AG09309 (cell line): Measurements from ENCODE around the gene IL1B.
"Not testable (repeated sequence)": the region's sequence is repeated elsewhere in the genome, so short reads cannot be mapped to it uniquely, and the experiment has no call there.

Experiments used
- DNase-seq: peaks from one replicate; pipeline ENCODE4 v3.0.0-alpha.2; 2010; ENCODE audit warnings: low read depth
- H3K4me3 ChIP-seq: 2 replicates; pipeline ENCODE4 v1.5.1; 2011; ENCODE audit warnings: mild to moderate bottlenecking, low read depth, low read length, moderate library complexity; ENCODE audit not compliant: control insufficient read depth
- CTCF ChIP-seq: IDR thresholded peaks from 2 replicates; pipeline ENCODE4 v1.5.1; 2011; ENCODE audit warnings: mild to moderate bottlenecking, low read depth, low read length, inconsistent platforms; ENCODE audit not compliant: insufficient read depth, control insufficient read depth; ENCODE audit errors: missing control alignments

Gene IL1B

GRCh38 chr2:112839407-112840067 is 3.0 kb upstream of the IL1B start:
- TF ChIP-seq CTCF, result no peak
- DNase-seq, result no peak
- no peak overlapping the region for H3K4me3 ChIP-seq

GRCh38 chr2:112836163-112836560 is 417 bp downstream of the IL1B start:
- H3K4me3 ChIP-seq, result no peak overlapping the region
- no peak for DNase-seq
- TF ChIP-seq CTCF, result no peak

- DNase-seq, result no peak
- TF ChIP-seq CTCF, result no peak
- no peak overlapping the region for H3K4me3 ChIP-seq
Measured at GRCh38 chr2:112835536-112836162, 930 bp downstream of the IL1B start.

GRCh38 chr2:112835061-112835501 is 1.5 kb downstream of the IL1B start:
- no peak for DNase-seq
- H3K4me3 ChIP-seq, result no peak overlapping the region
- no peak for TF ChIP-seq CTCF

GRCh38 chr2:112834396-112835037 is 2.1 kb downstream of the IL1B start:
- TF ChIP-seq CTCF, result no peak
- no peak overlapping the region for H3K4me3 ChIP-seq
- DNase-seq, result no peak

- H3K4me3 ChIP-seq, result no peak overlapping the region
- TF ChIP-seq CTCF, result no peak
- DNase-seq, result no peak
Measured at GRCh38 chr2:112833976-112834375, 2.6 kb downstream of the IL1B start.

GRCh38 chr2:112833639-112833931 is 3.0 kb downstream of the IL1B start:
- not testable (repeated sequence) for DNase-seq, H3K4me3 ChIP-seq
